ENCODE measurements around the gene GAREM2.

- TF ChIP-seq ZNF362 (tag by site-specific recombination; IDR thresholded peaks at IDR 0.05) (no peak), FEZF1 (tag by site-specific recombination; IDR thresholded peaks at IDR 0.05) (peak; percentile 66), YY2 (tag by site-specific recombination; IDR thresholded peaks at IDR 0.05) (no peak), CTCF (tag by site-specific recombination; IDR thresholded peaks at IDR 0.05) (no peak), YY1 (tag by site-specific recombination; IDR thresholded peaks at IDR 0.05) (no peak), REST (tag by site-specific recombination; IDR thresholded peaks at IDR 0.05) (peak; percentile 72), SALL2 (tag by site-specific recombination; IDR thresholded peaks at IDR 0.05; ENCODE audit: borderline replicate concordance) (no peak), ZFHX2 (tag by site-specific recombination; conservative IDR thresholded peaks at IDR 0.05) (no peak), ZBTB26 (tag by site-specific recombination; optimal IDR thresholded peaks at IDR 0.05) (no peak), ZNF133 (tag by site-specific recombination; IDR thresholded peaks at IDR 0.05) (no peak), ZBTB7A (tag by site-specific recombination; IDR thresholded peaks at IDR 0.05; ENCODE audit: low read depth) (no peak)
These were observed 28.9 kb upstream of the GAREM2 start for GRCh38 chr2:26144031-26144430.
